GM12873 (cell line): ENCODE measurements around the gene WLS.

Experiments used
- TF ChIP-seq, protein P1 (sequence below): IDR thresholded peaks from 2 replicates; pipeline ENCODE4 v1.5.1; 2012; ENCODE audit warnings: low read depth, mild to moderate bottlenecking, moderate library complexity, low read length, control low read depth; ENCODE audit not compliant: insufficient read depth; ENCODE audit errors: missing control alignments

Gene WLS

DNA sequence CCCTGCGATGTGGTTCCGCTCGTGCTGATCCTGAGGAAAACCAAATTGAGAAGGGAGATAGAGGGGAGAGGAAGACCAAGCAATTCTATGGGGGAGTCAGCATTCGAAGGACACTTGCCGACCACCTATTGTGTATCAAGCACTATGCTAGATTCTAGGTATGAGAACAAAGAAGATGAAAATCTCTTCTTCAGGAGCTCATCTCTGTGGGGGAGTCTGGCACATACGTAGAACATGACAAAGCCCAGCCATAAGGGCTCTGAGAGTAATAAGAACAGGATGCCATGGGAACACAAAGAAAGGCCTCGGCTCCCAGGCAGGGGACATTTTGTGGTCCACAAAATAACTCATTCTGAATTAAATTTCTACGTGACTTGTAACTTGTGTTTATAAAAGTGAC lies 83.7 kb downstream of the WLS start:
- TF ChIP-seq, protein P1, sequence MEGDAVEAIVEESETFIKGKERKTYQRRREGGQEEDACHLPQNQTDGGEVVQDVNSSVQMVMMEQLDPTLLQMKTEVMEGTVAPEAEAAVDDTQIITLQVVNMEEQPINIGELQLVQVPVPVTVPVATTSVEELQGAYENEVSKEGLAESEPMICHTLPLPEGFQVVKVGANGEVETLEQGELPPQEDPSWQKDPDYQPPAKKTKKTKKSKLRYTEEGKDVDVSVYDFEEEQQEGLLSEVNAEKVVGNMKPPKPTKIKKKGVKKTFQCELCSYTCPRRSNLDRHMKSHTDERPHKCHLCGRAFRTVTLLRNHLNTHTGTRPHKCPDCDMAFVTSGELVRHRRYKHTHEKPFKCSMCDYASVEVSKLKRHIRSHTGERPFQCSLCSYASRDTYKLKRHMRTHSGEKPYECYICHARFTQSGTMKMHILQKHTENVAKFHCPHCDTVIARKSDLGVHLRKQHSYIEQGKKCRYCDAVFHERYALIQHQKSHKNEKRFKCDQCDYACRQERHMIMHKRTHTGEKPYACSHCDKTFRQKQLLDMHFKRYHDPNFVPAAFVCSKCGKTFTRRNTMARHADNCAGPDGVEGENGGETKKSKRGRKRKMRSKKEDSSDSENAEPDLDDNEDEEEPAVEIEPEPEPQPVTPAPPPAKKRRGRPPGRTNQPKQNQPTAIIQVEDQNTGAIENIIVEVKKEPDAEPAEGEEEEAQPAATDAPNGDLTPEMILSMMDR = no peak

GRCh38 chr1:68147534-68148171 lies 84.7 kb downstream of the WLS start:
- TF ChIP-seq, protein P1 = no peak

GRCh38 chr1:68145418-68146126 lies 86.8 kb downstream of the WLS start:
- TF ChIP-seq, protein P1 = no peak

- TF ChIP-seq, protein P1 = no peak
Observed at GRCh38 chr1:68144856-68145255, 87.5 kb downstream of the WLS start.

GRCh38 chr1:68143633-68144032 lies 88.7 kb downstream of the WLS start:
- TF ChIP-seq, protein P1 = no peak

- TF ChIP-seq, protein P1 = no peak
Observed at GRCh38 chr1:68142461-68142860, 89.9 kb downstream of the WLS start.

DNA sequence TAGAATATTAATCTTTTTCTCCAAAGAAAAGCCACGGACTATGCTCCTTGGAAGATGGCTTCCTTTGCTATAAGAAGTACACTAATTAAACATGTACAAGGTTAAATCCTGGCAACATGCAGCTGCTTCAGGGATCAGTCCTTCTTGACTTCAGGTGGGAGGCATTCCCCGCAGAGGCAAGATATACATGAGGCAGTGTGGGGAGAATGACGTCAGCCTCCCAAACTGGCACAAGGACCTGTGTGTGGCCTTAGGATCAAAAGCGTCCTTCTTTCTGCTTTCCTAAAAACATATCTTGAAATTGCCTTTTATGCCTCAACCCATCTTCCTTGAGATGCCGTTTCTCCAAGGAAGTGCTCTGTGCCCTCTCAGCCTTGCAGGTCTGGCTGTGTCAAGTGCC lies 90.3 kb downstream of the WLS start:
- TF ChIP-seq, protein P1 = no peak
